ENCODE data around the gene SCGB3A1. TPM values are rescaled to one million over a fixed set of nuclear protein-coding genes. Genes with fewer than 3 reads are reported as not detected.

The SCGB3A1 gene
- total and polyA plus RNA-seq, 8 donors: 3.7 to 785 (median 35.3) TPM; not detected in 5

DNA sequence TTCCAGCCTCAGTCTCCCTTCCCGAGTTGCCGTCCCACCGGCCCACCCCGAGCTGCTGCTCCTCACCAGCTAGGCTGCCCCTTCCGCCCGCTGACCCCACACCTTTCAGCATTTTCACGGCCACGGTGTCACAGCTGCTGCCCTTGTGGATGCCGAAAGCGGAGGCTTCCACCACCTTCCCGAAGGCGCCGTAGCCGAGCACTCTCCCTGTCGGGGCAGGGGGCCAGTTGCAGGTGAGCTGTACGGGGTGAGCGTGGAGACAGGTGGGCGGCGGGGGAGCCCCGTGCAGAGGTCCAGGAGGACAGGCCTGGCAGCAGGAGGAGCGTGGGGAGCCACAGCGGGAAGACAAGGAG lies 28.2 kb upstream of the SCGB3A1 start:
- TF ChIP-seq EP300 (IDR thresholded peaks at IDR 0.05): no peak
- TF ChIP-seq, protein P1, sequence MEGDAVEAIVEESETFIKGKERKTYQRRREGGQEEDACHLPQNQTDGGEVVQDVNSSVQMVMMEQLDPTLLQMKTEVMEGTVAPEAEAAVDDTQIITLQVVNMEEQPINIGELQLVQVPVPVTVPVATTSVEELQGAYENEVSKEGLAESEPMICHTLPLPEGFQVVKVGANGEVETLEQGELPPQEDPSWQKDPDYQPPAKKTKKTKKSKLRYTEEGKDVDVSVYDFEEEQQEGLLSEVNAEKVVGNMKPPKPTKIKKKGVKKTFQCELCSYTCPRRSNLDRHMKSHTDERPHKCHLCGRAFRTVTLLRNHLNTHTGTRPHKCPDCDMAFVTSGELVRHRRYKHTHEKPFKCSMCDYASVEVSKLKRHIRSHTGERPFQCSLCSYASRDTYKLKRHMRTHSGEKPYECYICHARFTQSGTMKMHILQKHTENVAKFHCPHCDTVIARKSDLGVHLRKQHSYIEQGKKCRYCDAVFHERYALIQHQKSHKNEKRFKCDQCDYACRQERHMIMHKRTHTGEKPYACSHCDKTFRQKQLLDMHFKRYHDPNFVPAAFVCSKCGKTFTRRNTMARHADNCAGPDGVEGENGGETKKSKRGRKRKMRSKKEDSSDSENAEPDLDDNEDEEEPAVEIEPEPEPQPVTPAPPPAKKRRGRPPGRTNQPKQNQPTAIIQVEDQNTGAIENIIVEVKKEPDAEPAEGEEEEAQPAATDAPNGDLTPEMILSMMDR (IDR thresholded peaks at IDR 0.05): no peak
- no peak for TF ChIP-seq POLR2AphosphoS5 (IDR thresholded peaks at IDR 0.05)
- TF ChIP-seq POLR2A (IDR thresholded peaks at IDR 0.05): no peak
- H3K27ac ChIP-seq: no peak overlapping the region
- H3K4me3 ChIP-seq: no peak overlapping the region
- no peaks in the 10 kb centered on the region for H3K36me3 ChIP-seq
- peaks cover 0 to 48% (median 12%) of the 10 kb centered on the region in 3 donors for H3K27me3 ChIP-seq
- intact Hi-C loops (cut with DNase I; ENCODE audit: low total_unique reads): no loop called here
- no peak for DNase-seq
- H3K4me1 ChIP-seq: peaks cover 0 to 12% (median 5%) of the 10 kb centered on the region in 4 donors
- H3K9me3 ChIP-seq: no peaks in the 10 kb centered on the region
- WGBS, 5 donors: 63 to 89% (median 75%) methylated on average over 22 of the region's 22 CpGs

DNA sequence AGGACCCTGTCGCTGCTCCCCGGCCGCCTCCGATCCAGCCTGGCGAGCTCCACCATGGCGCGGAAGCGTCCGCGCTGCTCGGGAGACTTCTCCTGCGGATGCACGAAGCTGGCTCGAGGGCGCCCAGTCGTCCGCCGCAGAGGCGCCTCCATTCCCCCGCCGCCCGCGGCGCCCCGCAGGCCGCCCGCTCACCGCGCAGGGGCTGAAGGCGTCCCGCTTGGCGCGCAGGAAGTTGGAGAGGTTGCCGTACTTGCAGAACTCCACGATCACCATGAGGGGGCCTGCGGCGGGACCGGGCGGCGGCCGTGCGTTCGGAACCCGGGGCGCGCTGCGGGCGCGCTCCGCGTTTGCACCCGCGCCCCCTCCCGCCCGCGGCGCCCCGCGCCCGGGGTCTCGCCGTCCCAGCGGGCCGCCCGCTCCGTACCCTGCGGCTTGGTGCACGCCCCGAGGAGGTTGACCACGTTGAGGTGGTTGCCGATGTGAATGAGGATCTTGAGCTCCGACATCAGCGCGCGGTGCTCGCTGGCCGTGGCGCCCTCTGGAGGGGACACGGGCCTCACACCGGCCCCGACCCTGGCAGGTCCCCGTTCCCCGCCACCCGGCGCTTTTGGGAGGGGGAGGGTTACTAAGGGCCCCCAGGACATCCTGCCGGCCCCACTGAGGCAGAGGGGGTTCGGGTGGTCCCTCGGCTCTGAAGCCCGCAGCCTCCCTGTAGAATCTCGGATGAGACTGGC lies 27.7 kb upstream of the SCGB3A1 start:
- H3K27ac ChIP-seq: no peak overlapping the region
- DNase-seq: peak in 1 of 2 donors; percentile 71
- TF ChIP-seq POLR2AphosphoS5 (IDR thresholded peaks at IDR 0.05): no peak
- TF ChIP-seq, protein P1 (IDR thresholded peaks at IDR 0.05): no peak
- TF ChIP-seq EP300 (IDR thresholded peaks at IDR 0.05): no peak
- no peak for TF ChIP-seq POLR2A (IDR thresholded peaks at IDR 0.05)
- 14 to 23% (median 18%) methylated on average over 36 to 90 of the region's 90 CpGs for WGBS, 5 donors
- intact Hi-C loops (cut with DNase I; ENCODE audit: low total_unique reads): no loop called here
- peaks cover 0 to 48% (median 12%) of the 10 kb centered on the region in 3 donors for H3K27me3 ChIP-seq
- peak overlapping the region in 3 of 4 donors; percentile 19 to 40 (median 26) for H3K4me3 ChIP-seq
- H3K9me3 ChIP-seq: no peaks in the 10 kb centered on the region
- H3K36me3 ChIP-seq: no peaks in the 10 kb centered on the region
- peaks cover 0 to 12% (median 5%) of the 10 kb centered on the region in 4 donors for H3K4me1 ChIP-seq

DNA sequence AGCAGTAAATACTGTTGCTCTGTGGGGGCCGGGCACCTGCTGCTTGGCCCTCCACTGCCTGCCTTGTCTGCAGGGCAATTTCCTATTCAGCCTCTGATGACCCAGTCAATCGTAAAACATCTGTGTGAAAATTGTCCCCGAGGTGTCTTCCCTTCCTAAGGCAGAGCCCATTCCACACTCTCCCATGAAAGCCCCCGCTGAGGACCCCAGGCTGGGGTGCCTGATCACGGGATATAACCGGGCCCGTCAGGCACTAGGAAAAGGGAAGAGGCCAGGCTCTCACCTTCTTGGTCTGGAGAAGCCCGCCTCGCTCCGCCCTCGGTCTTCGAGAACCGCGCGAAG lies 27.2 kb upstream of the SCGB3A1 start:
- DNase-seq: no peak
- H3K27ac ChIP-seq: no peak overlapping the region
- peak overlapping the region in 3 of 4 donors; percentile 19 to 40 (median 26) for H3K4me3 ChIP-seq
- WGBS, 5 donors: 24 to 37% (median 26%) methylated on average over 7 to 15 of the region's 15 CpGs
- H3K4me1 ChIP-seq: peaks cover 0 to 12% (median 5%) of the 10 kb centered on the region in 4 donors
- H3K9me3 ChIP-seq: no peaks in the 10 kb centered on the region
- H3K36me3 ChIP-seq: no peaks in the 10 kb centered on the region
- H3K27me3 ChIP-seq: peaks cover 0 to 48% (median 12%) of the 10 kb centered on the region in 3 donors
- intact Hi-C loops (cut with DNase I; ENCODE audit: low total_unique reads): no loop called here
- TF ChIP-seq, protein P1 (IDR thresholded peaks at IDR 0.05): no peak
- TF ChIP-seq POLR2AphosphoS5 (IDR thresholded peaks at IDR 0.05) (no peak), POLR2A (IDR thresholded peaks at IDR 0.05) (no peak)

- Histone ChIP-seq H3K4me1 (peaks cover 0 to 6% (median 2%) of the 10 kb centered on the region in 4 donors), H3K27me3 (peaks cover 0 to 22% (median 5%) of the 10 kb centered on the region in 3 donors), H3K4me3 (no peak overlapping the region), H3K27ac (no peak overlapping the region), H3K9me3 (no peaks in the 10 kb centered on the region), H3K36me3 (no peaks in the 10 kb centered on the region)
- intact Hi-C loops (cut with DNase I; ENCODE audit: low total_unique reads): no loop called here
- TF ChIP-seq POLR2AphosphoS5 (IDR thresholded peaks at IDR 0.05) (no peak), EP300 (IDR thresholded peaks at IDR 0.05) (no peak), POLR2A (IDR thresholded peaks at IDR 0.05) (no peak)
- TF ChIP-seq, protein P1 (IDR thresholded peaks at IDR 0.05): no peak
- WGBS, 5 donors: 75 to 85% (median 82%) methylated on average over 11 of the region's 11 CpGs
- no peak for DNase-seq
These were observed 22.5 kb upstream of the SCGB3A1 start for GRCh38 chr5:180613814-180614188.

Data from stomach (tissue), 9 donors.